Neural crest cell (in vitro differentiated cells): ENCODE data around the gene YIPF2. TPM values are rescaled to one million over a fixed set of nuclear protein-coding genes. Genes with fewer than 3 reads are reported as not detected.
"Not testable (repeated sequence)": the region's sequence is repeated elsewhere in the genome, so short reads cannot be mapped to it uniquely, and the experiment has no call there.

Source experiments
- DNase-seq: peaks from one replicate; pipeline ENCODE4 v3.0.0; 2021; ENCODE audit warnings: low read depth, mixed read lengths, low spot score
- H3K27ac Mint-ChIP-seq: one replicate; pipeline ENCODE4 v1.8.0; 2021; ENCODE audit warnings: mild to moderate bottlenecking, mixed read lengths; ENCODE audit not compliant: unreplicated experiment
- H3K27me3 Mint-ChIP-seq: 2 replicates; pipeline ENCODE4 v1.8.0; 2021; ENCODE audit warnings: low read depth, mild to moderate bottlenecking, mixed read lengths
- H3K36me3 Mint-ChIP-seq: 2 replicates; pipeline ENCODE4 v1.8.0; 2021; ENCODE audit warnings: low read depth, mild to moderate bottlenecking, mixed read lengths
- H3K4me1 Mint-ChIP-seq: 2 replicates; pipeline ENCODE4 v1.8.0; 2021; ENCODE audit warnings: mixed read lengths
- H3K4me3 Mint-ChIP-seq: one replicate; pipeline ENCODE4 v1.8.0; 2021; ENCODE audit warnings: mild to moderate bottlenecking, mixed read lengths
- H3K9me3 Mint-ChIP-seq: 2 replicates; pipeline ENCODE4 v1.8.0; 2021; ENCODE audit warnings: mixed read lengths
- CTCF ChIP-seq: fragments of 200-600 bp; sonication (generic); conservative IDR thresholded peaks from 2 replicates; pipeline ENCODE4 v1.5.0; 2021; ENCODE audit warnings: antibody characterized with exemption, mild to moderate bottlenecking
- total RNA-seq: library from RNA; stranded (reverse); gene quantifications from 2 replicates; pipeline ENCODE4 v1.2.1, GENCODE V29; 2021

YIPF2 gene
- total RNA-seq, 1 donor from 2014 or later: 22.0 TPM

GRCh38 chr19:10946958-10947657, 18.7 kb upstream of the YIPF2 start:
- no peak overlapping the region for H3K4me3 Mint-ChIP-seq
- no peaks in the 10 kb centered on the region for H3K27me3 Mint-ChIP-seq
- H3K27ac Mint-ChIP-seq: no peak overlapping the region
- H3K4me1 Mint-ChIP-seq: peaks cover 2% of the 10 kb centered on the region
- DNase-seq: no peak
- TF ChIP-seq CTCF: no peak
- H3K9me3 Mint-ChIP-seq: no peaks in the 10 kb centered on the region
- H3K36me3 Mint-ChIP-seq: no peaks in the 10 kb centered on the region

DNA sequence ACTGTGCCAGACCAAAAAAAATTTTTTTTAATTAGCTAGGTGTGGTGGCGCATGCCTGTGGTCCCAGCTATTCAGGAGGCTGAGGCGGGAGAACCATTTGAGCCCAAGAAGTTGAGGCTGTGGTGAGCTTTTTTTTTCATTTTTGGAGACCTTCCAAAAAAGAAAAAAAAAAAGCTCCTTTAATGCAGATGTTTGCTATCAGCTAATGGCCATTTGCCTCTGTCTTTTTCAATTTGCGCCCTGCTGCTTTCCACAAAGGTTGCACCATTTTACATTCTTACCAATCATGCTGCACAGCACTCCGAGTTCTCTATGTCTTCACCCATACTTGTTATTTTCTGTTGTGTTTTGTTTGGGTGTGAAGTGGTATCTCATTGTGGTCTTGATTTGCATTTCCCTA, 16.8 kb upstream of the YIPF2 start:
- TF ChIP-seq CTCF: no peak
- H3K4me3 Mint-ChIP-seq: no peak overlapping the region
- no peak overlapping the region for H3K27ac Mint-ChIP-seq
- H3K4me1 Mint-ChIP-seq: peaks cover 9% of the 10 kb centered on the region
- H3K36me3 Mint-ChIP-seq: no peaks in the 10 kb centered on the region
- H3K27me3 Mint-ChIP-seq: no peaks in the 10 kb centered on the region
- H3K9me3 Mint-ChIP-seq: no peaks in the 10 kb centered on the region
- no peak for DNase-seq

- not testable (repeated sequence) for H3K4me1 Mint-ChIP-seq, H3K4me3 Mint-ChIP-seq, H3K27ac Mint-ChIP-seq, H3K36me3 Mint-ChIP-seq, DNase-seq, H3K27me3 Mint-ChIP-seq, H3K9me3 Mint-ChIP-seq
These were observed 15.0 kb upstream of the YIPF2 start for GRCh38 chr19:10943412-10943811.

GRCh38 chr19:10941649-10942048, 13.2 kb upstream of the YIPF2 start:
- not testable (repeated sequence) for DNase-seq, H3K27ac Mint-ChIP-seq
- H3K4me1 Mint-ChIP-seq: peaks cover 12% of the 10 kb centered on the region

GRCh38 chr19:10936661-10937084, 8.2 kb upstream of the YIPF2 start:
- Mint-ChIP-seq H3K27ac (peak overlapping the region; percentile 78), H3K4me3 (peak overlapping the region; percentile 61)
- DNase-seq: peak; percentile 59

More at GRCh38 chr19:10941649-10942048, 13.2 kb upstream of the YIPF2 start:
- not testable (repeated sequence) for H3K9me3 Mint-ChIP-seq, H3K36me3 Mint-ChIP-seq, H3K27me3 Mint-ChIP-seq
- H3K4me3 Mint-ChIP-seq: peak overlapping the region; percentile 27

GRCh38 chr19:10935371-10936059, 7.1 kb upstream of the YIPF2 start:
- Mint-ChIP-seq H3K27ac (peak overlapping the region; percentile 43), H3K4me3 (peak overlapping the region; percentile 14), H3K4me1 (peaks cover 5% of the 10 kb centered on the region), H3K36me3 (no peaks in the 10 kb centered on the region), H3K27me3 (no peaks in the 10 kb centered on the region), H3K9me3 (no peaks in the 10 kb centered on the region)
- no peak for DNase-seq
- TF ChIP-seq CTCF: no peak

More at GRCh38 chr19:10936661-10937084, 8.2 kb upstream of the YIPF2 start:
- H3K9me3 Mint-ChIP-seq: no peaks in the 10 kb centered on the region
- H3K4me1 Mint-ChIP-seq: peaks cover 8% of the 10 kb centered on the region
- no peaks in the 10 kb centered on the region for H3K36me3 Mint-ChIP-seq
- TF ChIP-seq CTCF: peak; percentile 79
- no peaks in the 10 kb centered on the region for H3K27me3 Mint-ChIP-seq
